Large intestine (tissue), 3 donors: Measurements from ENCODE around the gene TMEM41A. TPM values are rescaled to one million over a fixed set of nuclear protein-coding genes. Genes with fewer than 3 reads are reported as not detected.
"Not testable (repeated sequence)": the region's sequence is repeated elsewhere in the genome, so short reads cannot be mapped to it uniquely, and the experiment has no call there.

ENCODE experiments used
- DNase-seq, 2 donors: peaks; one replicate each; pipeline versions ENCODE4 v3.0.0 to v3.0.0-alpha.2; 2013
- H3K27ac ChIP-seq: one replicate; pipeline ENCODE4 v1.5.1; 2013; ENCODE audit warnings: low read length
- H3K27me3 ChIP-seq: 2 replicates; pipeline ENCODE4 v1.6.1; 2013; ENCODE audit warnings: low read length; ENCODE audit not compliant: control insufficient read depth, insufficient read depth
- H3K36me3 ChIP-seq: 2 replicates; pipeline ENCODE4 v1.6.1; 2013; ENCODE audit warnings: low read length; ENCODE audit not compliant: control insufficient read depth, insufficient read depth
- H3K4me1 ChIP-seq: one replicate; pipeline ENCODE4 v1.6.1; 2013; ENCODE audit warnings: low read length; ENCODE audit not compliant: control insufficient read depth, insufficient read depth
- H3K4me3 ChIP-seq: one replicate; pipeline ENCODE4 v1.5.1; 2013; ENCODE audit warnings: low read length
- H3K9me3 ChIP-seq: one replicate; pipeline ENCODE4 v1.6.1; 2013; ENCODE audit warnings: mild to moderate bottlenecking, low read depth, low read length, moderate library complexity; ENCODE audit not compliant: control insufficient read depth
- WGBS: methylation state at CpG from one replicate; pipeline ENCODE4 v1.1.5; 2013; ENCODE audit warnings: low lambda C conversion rate; ENCODE audit not compliant: insufficient coverage; 5-methylcytosine and 5-hydroxymethylcytosine counted together
- polyA plus RNA-seq: library from polyadenylated mRNA; unstranded; fragments of 120-200 nt; gene quantifications from one replicate; pipeline ENCODE4 v1.2.1, GENCODE V29; 2013

TMEM41A gene
- polyA plus RNA-seq, 1 donor, result 74.2 TPM

DNA sequence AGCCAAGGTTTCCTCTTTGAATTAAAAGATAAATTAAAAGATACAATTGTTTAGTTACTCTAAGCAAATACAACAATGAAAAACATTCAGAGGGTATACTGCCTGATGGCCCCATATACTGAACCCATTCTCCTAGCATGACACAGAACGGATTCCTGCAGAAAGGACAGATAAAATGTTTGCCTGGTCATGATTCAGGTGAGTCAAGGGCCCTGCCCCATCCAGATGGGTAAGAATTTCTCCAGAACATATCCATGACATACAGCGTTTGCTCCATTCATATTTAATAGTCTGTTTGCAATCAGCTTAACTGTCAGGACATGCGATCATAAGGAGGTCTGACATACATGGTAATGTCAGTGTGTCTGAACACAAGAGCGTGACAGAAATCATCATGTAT, 8.6 kb downstream of the TMEM41A start:
- Histone ChIP-seq H3K36me3 (peaks cover 68% of the 10 kb centered on the region), H3K27me3 (no peaks in the 10 kb centered on the region), H3K27ac (peak overlapping the region; percentile 73), H3K4me1 (peaks cover 19% of the 10 kb centered on the region), H3K9me3 (no peaks in the 10 kb centered on the region), H3K4me3 (no peak overlapping the region)
- no CpG with 5 or more reads among the region's 4 CpGs for WGBS
- DNase-seq, result no peak

DNA sequence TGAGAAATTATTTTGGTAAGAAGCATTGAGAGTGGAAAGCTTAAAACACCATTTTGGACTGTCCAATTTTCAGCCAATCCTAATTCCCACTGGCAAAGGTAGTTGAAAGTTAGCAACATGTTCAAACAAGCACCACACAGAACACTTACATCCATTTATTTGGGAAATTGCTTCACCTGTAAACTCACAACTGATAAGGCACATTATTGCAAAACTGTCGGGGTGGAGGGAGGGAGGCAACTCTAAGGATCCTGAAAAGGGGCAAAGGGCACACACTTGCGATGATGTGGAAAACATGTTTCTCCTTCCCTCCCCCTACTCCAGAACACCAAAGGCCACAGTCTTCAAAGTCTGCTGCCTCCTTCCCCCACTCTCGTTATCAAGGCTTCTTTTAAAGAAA, 9.4 kb downstream of the TMEM41A start:
- no peaks in the 10 kb centered on the region for H3K27me3 ChIP-seq
- peak overlapping the region; percentile 73 for H3K27ac ChIP-seq
- no peak overlapping the region for H3K4me3 ChIP-seq
- H3K9me3 ChIP-seq, result no peaks in the 10 kb centered on the region
- peaks cover 65% of the 10 kb centered on the region for H3K36me3 ChIP-seq
- WGBS, result no CpG with 5 or more reads among the region's 3 CpGs
- peaks cover 19% of the 10 kb centered on the region for H3K4me1 ChIP-seq
- DNase-seq, result peak; percentile 89 to 94

DNA sequence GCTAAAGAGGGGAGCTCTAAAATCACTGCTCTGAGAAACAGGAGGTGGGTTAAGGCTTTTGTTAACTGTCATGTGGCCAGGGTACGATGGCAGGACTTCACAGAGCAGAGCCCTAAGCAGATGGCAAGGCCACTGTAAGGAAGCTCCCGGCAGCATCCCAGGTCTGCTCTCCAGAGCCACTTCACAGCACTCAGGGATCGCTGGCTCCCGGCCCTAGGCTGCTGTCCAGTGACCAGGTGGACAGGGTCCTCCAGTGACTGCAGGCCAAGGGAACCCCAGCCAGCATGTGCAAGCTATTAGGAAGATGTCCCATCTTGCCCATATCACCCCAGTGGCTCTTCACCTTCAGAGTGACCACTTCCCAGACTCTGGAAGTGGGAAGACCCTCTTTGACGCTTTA, 10.4 kb downstream of the TMEM41A start:
- H3K4me3 ChIP-seq, result no peak overlapping the region
- peaks cover 19% of the 10 kb centered on the region for H3K4me1 ChIP-seq
- H3K27me3 ChIP-seq, result no peaks in the 10 kb centered on the region
- H3K36me3 ChIP-seq, result peaks cover 60% of the 10 kb centered on the region
- H3K27ac ChIP-seq, result peak overlapping the region; percentile 73
- no peak for DNase-seq
- no peaks in the 10 kb centered on the region for H3K9me3 ChIP-seq
- WGBS, result no CpG with 5 or more reads among the region's 5 CpGs

DNA sequence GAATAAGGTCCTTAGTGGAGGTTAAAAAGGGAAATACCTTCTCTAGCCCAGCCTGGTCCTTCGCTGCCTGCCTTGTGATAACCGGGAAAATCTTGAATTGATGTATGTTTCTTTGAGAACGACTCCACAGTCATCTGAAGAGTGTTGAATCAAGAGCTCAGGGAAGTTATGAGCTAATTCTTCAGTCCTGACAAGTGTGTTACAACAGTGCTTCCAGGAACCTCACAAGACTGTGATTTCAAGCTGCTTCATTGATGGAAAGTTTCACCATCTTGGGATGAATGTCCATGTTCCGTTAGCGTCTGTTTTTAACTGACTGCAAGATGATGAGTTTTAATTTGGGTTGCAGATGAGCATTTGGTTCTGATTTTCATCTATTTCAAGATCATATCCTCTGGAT, 12.4 kb downstream of the TMEM41A start:
- Histone ChIP-seq H3K27ac (no peak overlapping the region), H3K27me3 (no peaks in the 10 kb centered on the region), H3K9me3 (no peaks in the 10 kb centered on the region), H3K36me3 (peaks cover 57% of the 10 kb centered on the region), H3K4me3 (no peak overlapping the region), H3K4me1 (peaks cover 19% of the 10 kb centered on the region)
- DNase-seq, result no peak
- WGBS, result no CpG with 5 or more reads among the region's 5 CpGs

DNA sequence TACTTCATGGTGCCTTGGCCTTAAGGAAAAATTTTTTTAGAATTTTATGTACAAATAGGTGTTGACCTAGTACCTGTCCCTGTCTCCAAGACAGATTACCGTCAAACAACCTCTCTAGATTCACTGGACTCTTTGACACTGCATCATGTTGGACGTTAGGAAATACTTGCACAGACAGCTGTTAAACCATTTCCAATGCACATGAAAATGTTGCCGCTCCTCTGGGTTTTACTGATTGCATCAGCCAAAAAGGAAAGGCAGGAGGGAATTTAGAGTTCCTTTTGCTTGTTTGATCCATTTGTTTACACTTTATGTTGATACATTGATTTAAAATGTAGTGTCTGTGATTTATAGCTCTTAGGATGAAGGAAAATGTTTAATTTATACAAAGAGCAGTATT, 14.5 kb downstream of the TMEM41A start:
- H3K36me3 ChIP-seq, result peaks cover 62% of the 10 kb centered on the region
- no peak overlapping the region for H3K4me3 ChIP-seq
- H3K27me3 ChIP-seq, result no peaks in the 10 kb centered on the region
- H3K4me1 ChIP-seq, result peaks cover 9% of the 10 kb centered on the region
- DNase-seq, result no peak
- no CpG with 5 or more reads among the region's 3 CpGs for WGBS
- no peaks in the 10 kb centered on the region for H3K9me3 ChIP-seq
- H3K27ac ChIP-seq, result no peak overlapping the region

DNA sequence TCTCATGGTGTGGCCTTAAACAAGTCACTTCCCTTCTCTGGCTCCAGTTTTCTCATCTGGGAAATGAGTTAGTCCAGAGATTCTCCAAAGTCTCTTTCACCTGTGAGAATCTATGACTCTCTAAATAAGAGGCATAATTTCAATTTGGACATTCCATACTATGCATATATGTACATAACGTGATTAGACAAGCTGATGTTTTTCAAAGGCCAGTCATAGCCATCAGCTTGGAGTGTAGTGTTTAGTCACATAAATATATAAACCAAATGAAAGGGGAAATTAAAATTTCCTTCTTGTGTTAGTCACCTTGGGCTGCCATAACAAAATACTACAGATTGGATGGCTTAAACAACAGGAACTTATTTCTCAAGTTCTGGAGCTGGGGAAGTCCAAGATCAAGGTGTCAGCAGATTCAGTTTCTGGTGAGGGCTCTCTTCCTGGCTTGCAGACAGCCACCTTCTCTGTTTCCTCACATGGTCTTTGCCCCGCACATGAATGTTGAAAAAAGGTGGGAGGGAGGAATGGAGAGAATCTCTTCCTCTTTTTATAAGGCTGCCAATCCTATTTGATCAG, 19.4 kb downstream of the TMEM41A start:
- Histone ChIP-seq H3K27me3 (no peaks in the 10 kb centered on the region), H3K27ac (no peak overlapping the region), H3K4me3 (no peak overlapping the region), H3K4me1 (no peaks in the 10 kb centered on the region), H3K9me3 (no peaks in the 10 kb centered on the region), H3K36me3 (peaks cover 69% of the 10 kb centered on the region)
- WGBS, result no CpG with 5 or more reads among the region's 2 CpGs
- DNase-seq, result no peak

DNA sequence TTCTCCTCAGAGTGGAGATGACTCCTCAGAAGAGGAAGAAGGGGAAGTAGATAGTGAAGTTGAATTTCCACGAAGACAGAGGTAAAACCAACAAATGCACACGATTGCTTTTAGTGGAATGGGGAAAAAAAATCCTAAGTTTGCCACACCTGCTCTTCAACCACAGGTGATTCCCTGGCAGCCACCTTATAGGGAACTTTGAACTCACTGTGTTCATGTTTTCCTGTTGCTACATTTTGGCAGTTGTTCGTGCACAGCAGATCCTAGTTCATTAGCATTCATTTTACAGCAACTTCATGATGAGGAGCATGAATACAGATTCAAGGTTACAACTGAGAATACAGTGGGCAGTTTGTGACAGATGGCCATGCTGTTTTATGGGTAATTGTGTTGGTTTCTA, 21.5 kb downstream of the TMEM41A start:
- no peak overlapping the region for H3K4me3 ChIP-seq
- no peaks in the 10 kb centered on the region for H3K4me1 ChIP-seq
- no peaks in the 10 kb centered on the region for H3K9me3 ChIP-seq
- no peak overlapping the region for H3K27ac ChIP-seq
- DNase-seq, result peak in 1 of 2 donors; percentile 24
- peaks cover 76% of the 10 kb centered on the region for H3K36me3 ChIP-seq
- no CpG with 5 or more reads among the region's 3 CpGs for WGBS
- no peaks in the 10 kb centered on the region for H3K27me3 ChIP-seq

DNA sequence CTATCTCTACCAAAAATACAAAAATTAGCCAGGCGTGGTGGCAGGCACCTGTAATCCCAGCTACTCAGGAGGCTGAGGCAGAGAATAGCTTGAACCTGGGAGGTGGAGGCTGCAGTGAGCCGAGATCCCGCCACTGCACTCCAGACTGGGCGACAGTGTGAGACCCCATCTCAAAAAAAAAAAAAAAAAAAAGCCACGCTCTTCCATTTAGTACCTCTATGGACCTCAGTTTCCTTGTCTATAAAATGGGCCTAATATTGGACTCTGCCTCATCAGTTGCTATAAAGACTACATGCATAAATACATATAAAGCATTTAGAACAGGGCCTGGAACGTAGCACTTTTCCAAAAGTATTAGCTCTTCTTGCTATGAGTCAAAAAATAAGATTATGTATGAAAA, 23.9 kb downstream of the TMEM41A start:
- not testable (repeated sequence) for DNase-seq, H3K4me1 ChIP-seq, H3K4me3 ChIP-seq, H3K9me3 ChIP-seq, H3K27me3 ChIP-seq, H3K27ac ChIP-seq
- WGBS, result no CpG with 5 or more reads among the region's 6 CpGs
- H3K36me3 ChIP-seq, result peaks cover 59% of the 10 kb centered on the region

DNA sequence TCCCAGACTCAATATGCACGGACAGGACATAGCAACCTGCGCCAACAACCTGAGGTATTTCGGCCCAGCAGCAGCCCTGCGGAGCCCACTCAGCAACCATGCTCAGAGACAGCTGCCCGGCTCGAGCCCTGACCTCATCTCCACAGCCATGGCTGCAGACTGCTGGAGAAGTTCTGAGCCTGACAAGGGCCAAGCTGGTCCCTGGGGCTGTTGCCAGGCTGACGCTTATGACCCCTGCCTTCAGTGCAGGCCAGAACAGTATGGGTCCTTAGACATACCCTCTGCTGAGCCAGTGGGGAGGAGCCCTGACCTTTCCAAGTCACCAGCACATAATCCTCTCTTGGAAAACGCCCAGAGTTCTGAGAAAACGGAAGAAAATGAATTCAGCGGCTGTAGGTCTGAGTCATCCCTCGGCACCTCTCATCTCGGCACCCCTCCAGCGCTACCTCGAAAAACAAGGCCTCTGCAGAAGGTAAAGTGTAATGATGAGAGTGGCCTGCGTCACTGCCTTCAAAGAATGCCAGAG, 25.5 kb downstream of the TMEM41A start:
- Histone ChIP-seq H3K4me1 (no peaks in the 10 kb centered on the region), H3K9me3 (no peaks in the 10 kb centered on the region), H3K36me3 (peaks cover 59% of the 10 kb centered on the region), H3K27me3 (no peaks in the 10 kb centered on the region), H3K27ac (no peak overlapping the region), H3K4me3 (no peak overlapping the region)
- no peak for DNase-seq
- no CpG with 5 or more reads among the region's 15 CpGs for WGBS

DNA sequence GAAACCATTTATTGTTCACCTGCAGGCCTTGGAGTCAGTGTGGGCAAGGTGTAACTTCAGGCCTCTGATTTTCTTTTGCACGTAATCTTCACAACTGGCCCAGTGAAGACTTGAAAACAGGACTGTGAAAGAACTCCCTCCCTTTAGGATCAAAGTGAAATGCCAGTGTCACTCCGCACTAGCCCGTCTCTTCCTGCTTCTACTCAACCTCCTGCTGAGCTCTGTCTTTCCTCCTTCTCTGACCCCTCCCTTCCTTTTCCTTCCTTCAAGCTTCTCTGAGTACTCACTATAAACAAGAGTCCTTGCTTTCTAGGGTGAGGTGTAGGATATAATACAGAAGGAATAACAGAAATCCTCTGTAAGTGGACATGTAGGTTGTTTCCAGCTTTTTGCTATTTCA, 28.5 kb downstream of the TMEM41A start:
- no peak for DNase-seq
- Histone ChIP-seq H3K4me1 (no peaks in the 10 kb centered on the region), H3K36me3 (peaks cover 66% of the 10 kb centered on the region), H3K27ac (no peak overlapping the region), H3K27me3 (no peaks in the 10 kb centered on the region), H3K9me3 (no peaks in the 10 kb centered on the region), H3K4me3 (no peak overlapping the region)
- 94% methylated on average over 3 of the region's 3 CpGs for WGBS

DNA sequence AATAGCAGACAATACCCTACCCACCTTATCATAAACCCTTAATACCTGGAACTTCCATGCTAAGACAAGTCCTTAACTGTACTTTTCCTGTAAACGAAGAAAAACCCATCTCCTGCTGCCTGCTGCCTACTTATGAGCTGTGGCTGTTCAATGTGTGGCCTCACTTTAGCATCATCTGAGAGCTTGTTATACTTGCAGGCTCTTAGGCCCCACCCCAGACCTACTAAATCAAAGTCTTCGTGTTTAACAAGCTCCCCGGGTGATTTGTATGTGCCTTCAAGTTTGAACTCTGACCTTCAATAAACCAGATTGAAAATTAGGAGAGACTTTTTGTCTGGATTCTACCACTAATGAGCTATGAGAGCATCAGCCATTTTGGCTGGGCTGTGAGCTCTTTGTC, 29.3 kb downstream of the TMEM41A start:
- no peaks in the 10 kb centered on the region for H3K9me3 ChIP-seq
- peaks cover 65% of the 10 kb centered on the region for H3K36me3 ChIP-seq
- no peak for DNase-seq
- no CpG with 5 or more reads among the region's 3 CpGs for WGBS
- H3K4me1 ChIP-seq, result no peaks in the 10 kb centered on the region
- H3K27me3 ChIP-seq, result no peaks in the 10 kb centered on the region
- H3K27ac ChIP-seq, result no peak overlapping the region
- H3K4me3 ChIP-seq, result no peak overlapping the region
